ENCODE data around the gene CTRB1. TPM values are rescaled to one million over a fixed set of nuclear protein-coding genes. Genes with fewer than 3 reads are reported as not detected.

CTRB1 gene
- total RNA-seq, 1 experiment from 2014 or later = not detected

GRCh38 chr16:75175074-75175473, 43.7 kb upstream of the CTRB1 start:
- ChIA-PET POLR2A (ENCODE audit: low non-redundant PET) (no interaction called here), CTCF (no interaction called here)
- intact Hi-C loops (cut with micrococcal nuclease; ENCODE audit: unreplicated experiment) = no loop called here
- no TSS peak for BruUV-seq (replicated peaks)
- H3K27me3 ChIP-seq (replicated peaks; ENCODE audit: insufficient read depth, low read depth, low read length, poor library complexity) = no peaks in the 10 kb centered on the region
- TF ChIP-seq EZH2 (IDR thresholded peaks at IDR 0.05; ENCODE audit: borderline replicate concordance, low read depth, low read length, poor library complexity, severe bottlenecking) (no peak), CTCF (conservative IDR thresholded peaks at IDR 0.05; ENCODE audit: low read depth, low read length) (no peak)
- no peak overlapping the region for H3K27ac ChIP-seq (ENCODE audit: low read depth, low read length, poor library complexity, severe bottlenecking)
- no peaks in the 10 kb centered on the region for H3K4me1 ChIP-seq (ENCODE audit: insufficient read depth, low read length, poor library complexity, severe bottlenecking)
- no peak overlapping the region for H3K4me3 ChIP-seq (ENCODE audit: low read depth, low read length, poor library complexity, severe bottlenecking)
- peaks cover 71% of the 10 kb centered on the region for H3K9me3 ChIP-seq (ENCODE audit: low read depth, low read length, poor library complexity, severe bottlenecking)
- peaks cover 21% of the 10 kb centered on the region for H3K36me3 ChIP-seq (ENCODE audit: insufficient read depth, low read length, poor library complexity, severe bottlenecking)
- no peak for DNase-seq (ENCODE audit: low spot score)

DNA sequence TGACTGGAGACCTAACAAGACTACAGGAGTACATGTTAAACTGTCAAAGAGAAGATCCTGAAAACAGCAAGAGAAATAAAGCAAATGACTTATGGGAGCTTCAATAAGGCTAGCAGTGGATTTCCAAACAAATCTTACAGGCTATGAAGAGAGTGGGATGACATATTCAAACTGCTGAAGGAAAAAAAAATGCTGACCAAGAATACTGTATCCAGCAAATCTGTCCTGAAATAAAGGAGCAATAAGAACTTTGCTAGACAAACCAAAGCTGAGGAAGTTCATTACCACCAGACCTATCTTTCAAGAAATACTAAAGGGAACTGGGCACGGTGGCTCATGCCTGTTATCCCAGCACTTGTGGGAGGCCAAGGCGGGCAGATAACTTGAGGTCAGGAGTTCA, 41.9 kb upstream of the CTRB1 start:
- no peak overlapping the region for H3K27ac ChIP-seq (ENCODE audit: low read depth, low read length, poor library complexity, severe bottlenecking)
- ChIA-PET CTCF (no interaction called here), POLR2A (ENCODE audit: low non-redundant PET) (no interaction called here)
- BruUV-seq (replicated peaks) = no TSS peak
- peaks cover 52% of the 10 kb centered on the region for H3K9me3 ChIP-seq (ENCODE audit: low read depth, low read length, poor library complexity, severe bottlenecking)
- TF ChIP-seq EZH2 (IDR thresholded peaks at IDR 0.05; ENCODE audit: borderline replicate concordance, low read depth, low read length, poor library complexity, severe bottlenecking) (no peak), CTCF (conservative IDR thresholded peaks at IDR 0.05; ENCODE audit: low read depth, low read length) (no peak)
- intact Hi-C loops (cut with micrococcal nuclease; ENCODE audit: unreplicated experiment) = no loop called here
- peaks cover 3% of the 10 kb centered on the region for H3K36me3 ChIP-seq (ENCODE audit: insufficient read depth, low read length, poor library complexity, severe bottlenecking)
- H3K4me1 ChIP-seq (ENCODE audit: insufficient read depth, low read length, poor library complexity, severe bottlenecking) = no peaks in the 10 kb centered on the region
- H3K4me3 ChIP-seq (ENCODE audit: low read depth, low read length, poor library complexity, severe bottlenecking) = no peak overlapping the region
- H3K27me3 ChIP-seq (replicated peaks; ENCODE audit: insufficient read depth, low read depth, low read length, poor library complexity) = no peaks in the 10 kb centered on the region
- DNase-seq (ENCODE audit: low spot score) = no peak

DNA sequence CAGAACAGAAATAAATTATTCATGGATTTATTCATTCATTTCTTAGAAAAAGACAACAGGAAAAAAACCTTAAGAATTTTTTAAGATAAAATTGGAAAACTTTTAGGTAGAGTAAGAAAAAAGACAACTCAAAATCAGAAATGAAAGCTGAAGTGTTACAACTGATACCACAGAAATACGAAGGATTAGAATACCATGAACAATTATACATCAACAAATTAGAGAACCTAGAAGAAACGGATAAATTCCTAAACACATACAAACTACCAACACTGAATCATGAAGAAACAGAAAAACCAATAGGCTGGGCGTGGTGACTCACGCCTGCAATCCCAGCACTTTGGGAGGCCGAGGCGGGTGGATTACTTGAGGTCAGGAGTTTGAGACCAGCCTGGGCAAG, 39.6 kb upstream of the CTRB1 start:
- H3K27me3 ChIP-seq (replicated peaks; ENCODE audit: insufficient read depth, low read depth, low read length, poor library complexity) = no peaks in the 10 kb centered on the region
- ChIA-PET CTCF (no interaction called here), POLR2A (ENCODE audit: low non-redundant PET) (no interaction called here)
- peaks cover 29% of the 10 kb centered on the region for H3K9me3 ChIP-seq (ENCODE audit: low read depth, low read length, poor library complexity, severe bottlenecking)
- no peaks in the 10 kb centered on the region for H3K4me1 ChIP-seq (ENCODE audit: insufficient read depth, low read length, poor library complexity, severe bottlenecking)
- no peaks in the 10 kb centered on the region for H3K36me3 ChIP-seq (ENCODE audit: insufficient read depth, low read length, poor library complexity, severe bottlenecking)
- DNase-seq (ENCODE audit: low spot score) = no peak
- BruUV-seq (replicated peaks) = no TSS peak
- intact Hi-C loops (cut with micrococcal nuclease; ENCODE audit: unreplicated experiment) = no loop called here
- TF ChIP-seq CTCF (conservative IDR thresholded peaks at IDR 0.05; ENCODE audit: low read depth, low read length) = no peak
- TF ChIP-seq EZH2 (IDR thresholded peaks at IDR 0.05; ENCODE audit: borderline replicate concordance, low read depth, low read length, poor library complexity, severe bottlenecking) = no peak
- no peak overlapping the region for H3K27ac ChIP-seq (ENCODE audit: low read depth, low read length, poor library complexity, severe bottlenecking)
- no peak overlapping the region for H3K4me3 ChIP-seq (ENCODE audit: low read depth, low read length, poor library complexity, severe bottlenecking)
